H1 (cell line): Measurements from ENCODE around the gene CRHR2. TPM values are rescaled to one million over a fixed set of nuclear protein-coding genes. Genes with fewer than 3 reads are reported as not detected.
A peak's percentile ranks its signal among the peaks of the same experiment; 100 is the strongest.

Experiments used
- BACH1 ChIP-seq: IDR thresholded peaks from 2 replicates; pipeline ENCODE4 v1.6.1; 2012; ENCODE audit warnings: low read length, improper control_type of control experiment
- CHD7 ChIP-seq: fragments of 300-600 bp; sonication (generic); IDR thresholded peaks from 2 replicates; pipeline ENCODE4 v1.7.1; 2012; ENCODE audit warnings: low read length, moderate library complexity, mild to moderate bottlenecking, inconsistent platforms; ENCODE audit not compliant: insufficient replicate concordance
- GABPA ChIP-seq: IDR thresholded peaks from 2 replicates; pipeline ENCODE4 v1.6.1; 2011; ENCODE audit warnings: mild to moderate bottlenecking, low read length, moderate library complexity, borderline replicate concordance; ENCODE audit not compliant: insufficient read depth
- SAP30 ChIP-seq: fragments of 300-600 bp; sonication (generic); IDR thresholded peaks from 2 replicates; pipeline ENCODE4 v1.7.1; 2012; ENCODE audit warnings: low read length, moderate library complexity, mild to moderate bottlenecking, inconsistent platforms; ENCODE audit not compliant: insufficient read depth, insufficient replicate concordance
- polyA plus RNA-seq, 7 experiments: library from polyadenylated mRNA; depleted of rRNA in 3 of 7; stranded (reverse) in 5 of 7; unstranded in 2 of 7; fragments of >200 nt in 5 of 7; fragments of 200-250 nt in 2 of 7; gene quantifications; 1 replicate in 5 of 7; 2 replicates in 1 of 7; 4 replicates in 1 of 7; pipeline versions ENCODE4 v1.2.1 to v1.2.3, GENCODE V29; 2011 to 2013; ENCODE audit warnings: missing spikeins in 2 of 7, mixed read lengths in 2 of 7
- total RNA-seq: library from RNA; stranded (reverse); fragmentation: NEBNext Ultra II Directional; extraction: Animal tissue kit (Norgen Biotek cat#: 25700); gene quantifications from 2 replicates; pipeline ENCODE4 v1.2.1, GENCODE V29; 2021

Gene CRHR2
- total and polyA plus RNA-seq, 2 of the 8 experiments (the other 6 are each of a cell fraction or from before 2014, with no cell fraction given), result 0.37 to 1.3 TPM

- no peak for TF ChIP-seq CHD7
- no peak; the same call in 1 of the 2 replicates for TF ChIP-seq GABPA
- TF ChIP-seq BACH1, result no peak
- TF ChIP-seq SAP30, result peak; percentile 98
Measured at GRCh38 chr7:30671793-30672465, 10.3 kb downstream of the CRHR2 start (continued).
